DMS53 (cell line): ENCODE data around the gene STIM1.
"Not testable (repeated sequence)": the region's sequence is repeated elsewhere in the genome, so short reads cannot be mapped to it uniquely, and the experiment has no call there.

Experiments used
- DNase-seq: peaks from one replicate; lab custom pipeline; 2025; lab: John Stamatoyannopoulos, UW

The STIM1 gene

GRCh38 chr11:4026389-4026788 lies 170.9 kb downstream of the STIM1 start:
- DNase-seq: peak; percentile 21

- no peak for DNase-seq
Observed at GRCh38 chr11:4027746-4028145, 172.3 kb downstream of the STIM1 start.

GRCh38 chr11:4030197-4030596 lies 174.7 kb downstream of the STIM1 start:
- peak; percentile 70 for DNase-seq

GRCh38 chr11:4032097-4032496 lies 176.6 kb downstream of the STIM1 start:
- peak; percentile 24 for DNase-seq

GRCh38 chr11:4035985-4036384 lies 180.5 kb downstream of the STIM1 start:
- no peak for DNase-seq

- DNase-seq: peak; percentile 38
Observed at GRCh38 chr11:4039011-4039410, 183.5 kb downstream of the STIM1 start.

GRCh38 chr11:4040461-4040860 lies 185.0 kb downstream of the STIM1 start:
- DNase-seq: no peak

- no peak for DNase-seq
Observed at GRCh38 chr11:4041731-4042391, 186.4 kb downstream of the STIM1 start.

GRCh38 chr11:4044976-4045646 lies 189.6 kb downstream of the STIM1 start:
- DNase-seq: no peak

GRCh38 chr11:4048340-4048739 lies 192.9 kb downstream of the STIM1 start:
- DNase-seq: no peak

GRCh38 chr11:4049006-4049405 lies 193.5 kb downstream of the STIM1 start:
- no peak for DNase-seq

- no peak for DNase-seq
Observed at GRCh38 chr11:4050138-4050537, 194.7 kb downstream of the STIM1 start.

GRCh38 chr11:4053200-4053599 lies 197.7 kb downstream of the STIM1 start:
- DNase-seq: not testable (repeated sequence)

GRCh38 chr11:4054643-4055042 lies 199.2 kb downstream of the STIM1 start:
- DNase-seq: no peak

GRCh38 chr11:4059424-4059823 lies 204.0 kb downstream of the STIM1 start:
- no peak for DNase-seq

- no peak for DNase-seq
Observed at GRCh38 chr11:4060182-4060923, 204.9 kb downstream of the STIM1 start.

GRCh38 chr11:4061700-4062099 lies 206.2 kb downstream of the STIM1 start:
- no peak for DNase-seq

GRCh38 chr11:4063348-4063747 lies 207.9 kb downstream of the STIM1 start:
- no peak for DNase-seq

- DNase-seq: no peak
Observed at GRCh38 chr11:4064278-4064955, 209.0 kb downstream of the STIM1 start.

GRCh38 chr11:4065086-4065485 lies 209.6 kb downstream of the STIM1 start:
- no peak for DNase-seq

- no peak for DNase-seq
Observed at GRCh38 chr11:4065601-4066377, 210.3 kb downstream of the STIM1 start.

- no peak for DNase-seq
Observed at GRCh38 chr11:4066910-4067309, 211.4 kb downstream of the STIM1 start.
